ENCODE measurements around the gene SPATA16.
"Not testable (repeated sequence)": the region's sequence is repeated elsewhere in the genome, so short reads cannot be mapped to it uniquely, and the experiment has no call there.

Gene SPATA16

DNA sequence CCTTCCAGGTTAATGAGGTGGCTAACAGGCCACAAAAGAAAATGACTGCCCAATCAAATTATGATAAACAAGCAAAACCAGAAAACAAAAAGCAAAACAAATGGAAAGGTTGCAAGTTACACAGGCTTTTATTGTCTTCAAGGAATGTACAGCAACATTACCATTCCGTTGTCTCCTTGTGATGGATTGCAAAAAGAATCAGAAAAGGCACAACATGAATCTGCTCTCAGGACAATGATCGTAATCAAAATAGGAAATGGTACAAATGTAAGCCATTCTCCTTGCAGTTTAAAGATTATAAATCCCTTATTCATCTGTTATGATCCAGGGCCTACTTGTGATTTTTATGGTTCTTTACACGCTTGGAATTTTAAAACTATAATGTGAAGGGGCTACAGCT, 264.7 kb downstream of the SPATA16 start:
- DNase-seq (ENCODE audit: low spot score) = no peak
- TF ChIP-seq, protein P1, sequence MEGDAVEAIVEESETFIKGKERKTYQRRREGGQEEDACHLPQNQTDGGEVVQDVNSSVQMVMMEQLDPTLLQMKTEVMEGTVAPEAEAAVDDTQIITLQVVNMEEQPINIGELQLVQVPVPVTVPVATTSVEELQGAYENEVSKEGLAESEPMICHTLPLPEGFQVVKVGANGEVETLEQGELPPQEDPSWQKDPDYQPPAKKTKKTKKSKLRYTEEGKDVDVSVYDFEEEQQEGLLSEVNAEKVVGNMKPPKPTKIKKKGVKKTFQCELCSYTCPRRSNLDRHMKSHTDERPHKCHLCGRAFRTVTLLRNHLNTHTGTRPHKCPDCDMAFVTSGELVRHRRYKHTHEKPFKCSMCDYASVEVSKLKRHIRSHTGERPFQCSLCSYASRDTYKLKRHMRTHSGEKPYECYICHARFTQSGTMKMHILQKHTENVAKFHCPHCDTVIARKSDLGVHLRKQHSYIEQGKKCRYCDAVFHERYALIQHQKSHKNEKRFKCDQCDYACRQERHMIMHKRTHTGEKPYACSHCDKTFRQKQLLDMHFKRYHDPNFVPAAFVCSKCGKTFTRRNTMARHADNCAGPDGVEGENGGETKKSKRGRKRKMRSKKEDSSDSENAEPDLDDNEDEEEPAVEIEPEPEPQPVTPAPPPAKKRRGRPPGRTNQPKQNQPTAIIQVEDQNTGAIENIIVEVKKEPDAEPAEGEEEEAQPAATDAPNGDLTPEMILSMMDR (conservative IDR thresholded peaks at IDR 0.05; ENCODE audit: low read depth) = no peak
- ChIA-PET CTCF (no interaction called here), POLR2A (ENCODE audit: low non-redundant PET) (no interaction called here)
- H3K27ac ChIP-seq = no peak overlapping the region

DNA sequence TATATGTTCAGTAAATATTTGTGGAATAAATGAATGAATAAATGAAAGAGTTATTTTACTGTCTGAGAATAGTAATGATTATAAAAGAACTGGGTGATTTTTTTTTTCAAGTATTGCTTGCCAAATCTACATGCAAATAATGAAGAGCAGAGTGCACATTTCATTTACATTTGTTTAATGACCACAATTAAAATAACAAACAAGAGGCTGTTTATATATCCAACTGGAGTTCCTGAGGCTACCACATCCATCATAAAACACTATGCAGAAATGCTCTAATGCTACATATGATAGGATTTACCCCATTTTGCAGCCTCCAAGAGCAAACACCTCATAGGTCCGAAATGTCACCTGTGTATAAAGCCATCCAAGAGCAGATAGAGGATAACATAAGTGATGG, 266.0 kb downstream of the SPATA16 start:
- no peak overlapping the region for H3K27ac ChIP-seq
- TF ChIP-seq, protein P1 (conservative IDR thresholded peaks at IDR 0.05; ENCODE audit: low read depth) = no peak
- no peak for DNase-seq (ENCODE audit: low spot score)
- CTCF ChIA-PET = interaction anchor here (0.6 kb wide), 1 partner anchor 41 kb away, joined by 3 read pairs; no protein-coding TSS in a partner anchor
- POLR2A ChIA-PET (ENCODE audit: low non-redundant PET) = no interaction called here

DNA sequence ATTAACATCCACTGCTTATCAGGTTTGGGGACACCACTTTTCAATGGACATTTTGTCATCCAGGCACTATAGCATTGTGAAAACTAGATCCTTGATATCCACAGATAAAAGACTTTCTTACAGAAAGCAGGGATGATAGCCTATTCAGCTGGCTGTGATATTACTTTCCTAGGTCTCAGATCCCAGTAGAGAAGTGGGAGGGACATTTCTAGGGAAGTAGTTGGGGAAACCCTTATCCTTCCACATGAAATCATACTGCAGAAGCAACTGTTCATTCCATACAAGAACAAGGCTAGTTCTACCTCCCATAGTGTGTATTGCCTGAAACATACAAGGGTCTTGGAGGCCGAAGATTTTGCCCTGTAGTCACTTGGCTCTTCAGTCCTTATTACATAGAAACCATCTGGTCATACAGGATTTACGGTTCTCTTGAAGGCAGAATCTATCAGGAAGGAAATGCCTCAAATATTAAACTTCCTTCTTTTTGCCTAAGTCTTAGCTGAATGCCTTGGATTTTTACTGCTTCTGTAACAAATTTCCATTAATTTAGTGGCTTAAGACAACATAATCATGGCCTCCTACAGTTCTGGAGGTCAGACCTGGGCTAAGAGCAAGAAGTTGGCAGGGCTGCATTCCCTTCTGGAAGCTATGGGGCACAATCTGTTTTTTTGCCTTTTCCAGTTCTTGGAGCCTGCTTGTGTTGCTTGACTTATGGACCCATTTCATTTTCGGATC, 271.1 kb downstream of the SPATA16 start:
- DNase-seq (ENCODE audit: low spot score) = no peak
- H3K27ac ChIP-seq = no peak overlapping the region
- CTCF ChIA-PET = no interaction called here
- TF ChIP-seq, protein P1 (conservative IDR thresholded peaks at IDR 0.05; ENCODE audit: low read depth) = no peak
- POLR2A ChIA-PET (ENCODE audit: low non-redundant PET) = no interaction called here

DNA sequence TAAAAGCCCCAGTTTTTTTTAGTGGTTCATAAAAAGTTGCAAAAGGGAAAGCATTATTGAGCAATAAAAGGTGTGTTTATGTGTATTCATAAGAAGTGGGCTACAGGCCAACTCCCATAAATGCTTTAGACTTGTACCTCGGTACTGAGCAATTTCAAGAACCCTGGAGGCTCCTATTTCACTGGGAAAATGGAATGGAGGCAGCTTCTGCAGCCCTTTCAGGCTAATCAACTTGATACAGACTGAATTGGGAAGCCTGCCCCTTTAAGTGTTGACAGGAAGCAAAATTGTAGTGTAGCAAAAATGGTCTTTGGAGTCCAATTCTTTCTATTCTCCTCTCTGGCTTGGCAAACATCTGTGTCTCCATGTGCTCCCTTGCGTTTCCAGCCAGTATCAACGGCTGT, 271.7 kb downstream of the SPATA16 start:
- POLR2A ChIA-PET (ENCODE audit: low non-redundant PET) = no interaction called here
- TF ChIP-seq, protein P1 (conservative IDR thresholded peaks at IDR 0.05; ENCODE audit: low read depth) = no peak
- CTCF ChIA-PET = interaction anchor here (0.7 kb wide), 1 partner anchor 15 kb away, joined by 4 read pairs; no protein-coding TSS in a partner anchor
- peak; percentile 32 for DNase-seq (ENCODE audit: low spot score)
- H3K27ac ChIP-seq = no peak overlapping the region

DNA sequence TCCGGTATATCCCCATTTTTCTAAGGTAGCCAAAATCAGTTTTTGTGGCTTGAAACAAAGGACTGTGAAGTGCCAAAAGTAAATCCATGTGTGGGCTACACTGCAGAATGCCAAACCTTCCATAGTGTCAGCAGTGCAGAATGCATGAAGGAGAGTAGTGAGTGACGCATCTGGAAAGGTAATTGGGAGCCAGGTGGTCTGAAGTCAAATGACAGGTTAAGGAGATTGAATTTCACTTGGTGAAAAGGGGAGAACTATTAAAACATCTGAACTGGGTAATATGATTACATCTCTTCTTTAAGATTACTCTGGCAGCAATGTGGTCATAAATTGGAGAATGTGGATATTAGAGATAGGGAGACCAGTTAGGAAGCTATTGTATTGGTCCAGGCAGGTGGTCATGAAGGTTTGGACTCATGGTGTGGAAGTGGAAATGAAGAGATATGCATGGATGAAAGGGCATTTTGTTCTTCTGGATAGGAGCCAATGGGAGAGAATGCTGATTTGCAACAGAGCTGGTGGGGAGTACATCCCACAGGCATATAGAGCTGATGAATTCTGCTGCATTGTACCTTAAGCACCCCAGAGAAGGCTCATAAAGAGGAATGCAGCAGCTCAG, 272.3 kb downstream of the SPATA16 start:
- no peak overlapping the region for H3K27ac ChIP-seq
- TF ChIP-seq, protein P1 (conservative IDR thresholded peaks at IDR 0.05; ENCODE audit: low read depth) = no peak
- POLR2A ChIA-PET (ENCODE audit: low non-redundant PET) = no interaction called here
- CTCF ChIA-PET = interaction anchor here (0.7 kb wide), 2 partner anchors 16 to 143 kb away, joined by 4 read pairs; no protein-coding TSS in a partner anchor
- no peak for DNase-seq (ENCODE audit: low spot score)

DNA sequence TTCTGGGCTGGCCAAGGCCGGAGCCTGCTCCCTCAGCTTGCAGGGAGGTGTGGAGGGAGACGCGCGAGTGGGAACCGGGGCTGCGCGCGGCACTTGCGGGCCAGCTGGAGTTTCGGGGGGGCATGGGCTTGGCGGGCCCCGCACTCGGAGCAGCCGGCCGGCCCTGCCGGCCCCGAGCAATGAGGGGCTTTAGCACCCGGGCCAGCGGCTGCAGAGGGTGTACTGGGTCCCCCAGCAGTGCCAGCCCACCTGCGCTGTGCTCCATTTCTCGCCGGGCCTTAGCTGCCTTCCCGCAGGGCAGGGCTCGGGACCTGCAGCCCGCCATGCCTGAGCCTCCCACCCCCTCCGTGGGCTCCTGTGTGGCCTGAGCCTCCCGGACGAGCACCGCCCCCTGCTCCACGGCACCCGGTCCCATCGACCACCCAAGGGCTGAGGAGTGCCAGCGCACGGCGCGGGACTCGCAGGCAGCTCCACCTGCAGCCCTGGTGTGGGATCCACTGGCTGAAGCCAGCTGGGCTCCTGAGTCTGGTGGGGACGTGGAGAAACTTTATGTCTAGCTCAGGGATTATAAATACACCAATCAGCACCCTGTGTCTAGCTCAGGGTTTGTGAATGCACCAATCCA, 274.2 kb downstream of the SPATA16 start:
- CTCF ChIA-PET; H3K27ac ChIP-seq; POLR2A ChIA-PET (ENCODE audit: low non-redundant PET); DNase-seq (ENCODE audit: low spot score): not testable (repeated sequence)

DNA sequence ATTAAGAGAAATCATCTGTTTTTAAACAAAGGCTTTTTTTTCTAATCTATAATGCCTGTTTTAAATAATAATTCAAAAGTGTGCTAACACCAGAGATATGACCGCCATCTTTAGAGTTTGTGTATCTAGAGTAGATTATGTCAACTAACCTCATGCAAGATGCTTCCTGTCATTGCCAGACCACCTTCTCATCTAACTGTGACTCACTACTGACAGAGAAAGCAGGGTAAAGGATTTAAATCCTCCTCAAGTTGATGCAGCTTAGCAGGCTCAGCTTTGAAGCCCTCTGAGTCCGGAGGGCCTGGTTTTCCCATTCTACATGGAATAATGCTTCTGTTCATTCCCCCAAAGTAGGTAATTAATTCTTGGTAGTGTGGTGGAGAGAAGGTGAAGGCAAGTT, 282.0 kb downstream of the SPATA16 start:
- POLR2A ChIA-PET (ENCODE audit: low non-redundant PET) = no interaction called here

More for the DNA sequence above, 282.0 kb downstream of the SPATA16 start:
- CTCF ChIA-PET = interaction anchor here (0.5 kb wide), 1 partner anchor 1436 kb away, joined by 3 read pairs; no protein-coding TSS in a partner anchor
- TF ChIP-seq, protein P1 (conservative IDR thresholded peaks at IDR 0.05; ENCODE audit: low read depth) = no peak
- DNase-seq (ENCODE audit: low spot score) = no peak
- H3K27ac ChIP-seq = no peak overlapping the region

Measured in RWPE1 (cell line).